ENCODE measurements around the gene CDH12. TPM values are rescaled to one million over a fixed set of nuclear protein-coding genes. Genes with fewer than 3 reads are reported as not detected.
"Not testable (repeated sequence)": the region's sequence is repeated elsewhere in the genome, so short reads cannot be mapped to it uniquely, and the experiment has no call there.

CDH12 gene
- total and polyA plus RNA-seq, 4 experiments from 2014 or later, result not detected

DNA sequence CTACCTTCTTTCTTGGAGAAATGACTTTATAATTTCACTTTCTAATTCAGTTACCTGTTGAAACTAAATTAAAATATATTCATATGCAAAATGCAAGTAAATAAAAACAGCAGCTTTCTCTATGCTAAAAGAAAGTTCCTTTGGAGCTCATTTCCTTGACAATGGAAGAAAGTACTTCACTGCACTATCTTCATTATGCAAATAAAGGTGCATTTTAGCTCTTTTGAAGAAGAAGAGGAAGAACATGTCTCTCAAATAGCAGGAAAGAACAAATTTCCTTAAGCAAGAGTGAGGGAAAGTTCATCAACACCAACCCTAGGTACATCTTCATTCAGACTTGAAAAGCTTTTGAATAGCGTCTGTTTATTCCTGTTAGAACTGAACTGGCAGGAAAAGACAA is 901.6 kb downstream of the CDH12 start:
- H3K4me1 ChIP-seq (ENCODE audit: insufficient read depth, low read length); POLR2A ChIA-PET (ENCODE audit: partially characterized antibody); H3K27me3 ChIP-seq (ENCODE audit: insufficient read depth, low read length); H3K27me3 Mint-ChIP-seq; H3K27ac Mint-ChIP-seq; H3K36me3 Mint-ChIP-seq; H3K4me3 Mint-ChIP-seq; H3K9me3 ChIP-seq (ENCODE audit: control insufficient read depth in 1 of 2, low read length in 2 of 2); DNase-seq; H3K36me3 ChIP-seq (ENCODE audit: insufficient read depth, low read length); H3K27ac ChIP-seq (ENCODE audit: low read depth, low read length); H3K4me3 ChIP-seq (ENCODE audit: low read length in 2 of 2); intact Hi-C loops (cut with micrococcal nuclease); H3K4me1 Mint-ChIP-seq; CTCF ChIA-PET (ENCODE audit: partially characterized antibody): not testable (repeated sequence)
- H3K9me3 Mint-ChIP-seq, result peaks cover 0 to 10% (median 2%) of the 10 kb centered on the region in 8 donors

DNA sequence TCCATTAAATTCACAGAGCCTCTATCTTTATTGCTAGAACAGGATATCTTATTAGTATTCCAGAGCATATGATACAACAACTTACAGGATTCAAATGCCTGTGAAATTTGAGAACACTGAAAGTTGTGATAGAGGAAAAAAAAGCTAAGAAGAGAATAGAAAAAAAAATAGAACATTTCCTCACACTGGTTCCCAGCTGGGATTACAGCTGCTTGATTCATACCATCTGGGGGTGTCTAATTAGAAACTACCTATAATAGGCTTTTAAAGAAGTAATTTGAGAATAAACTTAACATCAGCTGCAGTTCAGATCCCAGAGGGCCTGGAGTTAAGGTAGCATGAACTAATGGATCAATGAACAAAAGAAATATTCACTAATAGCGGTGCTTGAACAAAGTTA is 922.0 kb downstream of the CDH12 start:
- DNase-seq, result no peak
- POLR2A ChIA-PET (ENCODE audit: partially characterized antibody), result no interaction called here
- Histone ChIP-seq H3K36me3 (ENCODE audit: insufficient read depth, low read length) (no peaks in the 10 kb centered on the region), H3K27ac (ENCODE audit: low read depth, low read length) (no peak overlapping the region), H3K9me3 (ENCODE audit: control insufficient read depth in 1 of 2, low read length in 2 of 2) (no peaks in the 10 kb centered on the region), H3K4me3 (ENCODE audit: low read length in 2 of 2) (no peak overlapping the region), H3K27me3 (ENCODE audit: insufficient read depth, low read length) (no peaks in the 10 kb centered on the region), H3K4me1 (ENCODE audit: insufficient read depth, low read length) (no peaks in the 10 kb centered on the region)
- intact Hi-C loops (cut with micrococcal nuclease), result no loop called here
- Mint-ChIP-seq H3K9me3 (peaks cover 0 to 32% (median 11%) of the 10 kb centered on the region in 8 donors), H3K4me3 (no peak overlapping the region), H3K27ac (no peak overlapping the region), H3K27me3 (no peaks in the 10 kb centered on the region), H3K36me3 (no peaks in the 10 kb centered on the region), H3K4me1 (no peaks in the 10 kb centered on the region)
- CTCF ChIA-PET (ENCODE audit: partially characterized antibody), result no interaction called here

DNA sequence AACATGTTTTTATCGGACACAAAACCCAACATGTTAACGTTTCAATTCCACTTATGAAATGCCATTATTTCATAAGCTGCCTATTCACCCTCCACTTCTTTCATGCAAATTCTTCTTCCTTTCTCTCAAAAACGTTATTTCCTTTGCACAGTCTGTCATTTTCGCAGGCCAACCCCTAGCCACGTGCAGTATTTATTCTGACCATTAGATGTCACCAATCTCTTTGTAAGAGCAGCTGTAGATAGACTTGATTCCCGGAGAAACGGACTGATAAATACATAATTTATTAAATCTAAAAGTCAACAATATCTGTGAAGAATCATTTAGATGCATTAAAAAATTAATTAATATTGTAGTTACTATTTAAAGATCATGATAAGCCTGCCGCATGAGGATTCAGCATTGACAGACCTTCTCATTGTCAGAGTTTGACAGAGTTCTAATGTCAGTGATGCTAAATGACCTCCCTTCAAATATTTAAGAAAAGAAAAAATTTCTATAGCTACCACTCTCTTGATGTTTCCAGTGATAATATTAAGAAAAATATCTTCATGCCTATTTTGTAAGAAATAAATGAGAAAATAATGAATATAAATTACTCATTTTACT is 933.6 kb downstream of the CDH12 start:
- ChIA-PET CTCF (ENCODE audit: partially characterized antibody) (no interaction called here), POLR2A (ENCODE audit: partially characterized antibody) (no interaction called here)
- Mint-ChIP-seq H3K36me3 (no peaks in the 10 kb centered on the region), H3K27ac (no peak overlapping the region), H3K4me1 (no peaks in the 10 kb centered on the region), H3K9me3 (peaks cover 0 to 5% (median 2%) of the 10 kb centered on the region in 8 donors), H3K27me3 (no peaks in the 10 kb centered on the region), H3K4me3 (no peak overlapping the region)
- DNase-seq, result no peak
- H3K36me3 ChIP-seq (ENCODE audit: insufficient read depth, low read length), result no peaks in the 10 kb centered on the region
- intact Hi-C loops (cut with micrococcal nuclease), result no loop called here
- no peaks in the 10 kb centered on the region for H3K9me3 ChIP-seq (ENCODE audit: control insufficient read depth in 1 of 2, low read length in 2 of 2)
- no peaks in the 10 kb centered on the region for H3K4me1 ChIP-seq (ENCODE audit: insufficient read depth, low read length)
- no peaks in the 10 kb centered on the region for H3K27me3 ChIP-seq (ENCODE audit: insufficient read depth, low read length)
- no peak overlapping the region for H3K27ac ChIP-seq (ENCODE audit: low read depth, low read length)
- H3K4me3 ChIP-seq (ENCODE audit: low read length in 2 of 2), result no peak overlapping the region

DNA sequence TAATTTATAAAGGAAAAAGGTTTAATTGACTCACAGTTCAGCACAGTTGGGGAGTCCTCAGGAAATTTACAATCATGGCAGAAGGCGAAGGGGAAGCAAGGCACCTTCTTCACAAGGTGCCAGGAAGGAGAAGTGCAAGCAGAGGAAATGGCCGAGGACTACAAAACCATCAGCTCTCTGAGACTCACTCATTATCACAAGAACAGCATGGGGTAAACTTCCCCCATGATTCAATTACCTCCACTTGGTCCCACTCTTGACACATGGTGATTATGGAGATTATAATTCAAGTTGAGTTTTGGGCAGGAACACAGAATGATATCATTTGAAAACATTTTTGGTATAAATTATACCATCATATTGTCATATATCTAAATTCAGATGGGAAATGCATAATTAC is 934.7 kb downstream of the CDH12 start:
- no peaks in the 10 kb centered on the region for H3K27me3 Mint-ChIP-seq
- ChIA-PET POLR2A (ENCODE audit: partially characterized antibody) (no interaction called here), CTCF (ENCODE audit: partially characterized antibody) (no interaction called here)
- no peak overlapping the region for H3K27ac Mint-ChIP-seq
- no peaks in the 10 kb centered on the region for H3K4me1 Mint-ChIP-seq
- intact Hi-C loops (cut with micrococcal nuclease), result no loop called here
- no peaks in the 10 kb centered on the region for H3K36me3 ChIP-seq (ENCODE audit: insufficient read depth, low read length)
- H3K36me3 Mint-ChIP-seq, result no peaks in the 10 kb centered on the region
- DNase-seq, result no peak
- H3K4me3 Mint-ChIP-seq, result no peak overlapping the region
- no peak overlapping the region for H3K4me3 ChIP-seq (ENCODE audit: low read length in 2 of 2)
- no peaks in the 10 kb centered on the region for H3K4me1 ChIP-seq (ENCODE audit: insufficient read depth, low read length)
- peaks cover 0 to 5% (median 1%) of the 10 kb centered on the region in 8 donors for H3K9me3 Mint-ChIP-seq
- H3K27me3 ChIP-seq (ENCODE audit: insufficient read depth, low read length), result no peaks in the 10 kb centered on the region
- no peak overlapping the region for H3K27ac ChIP-seq (ENCODE audit: low read depth, low read length)
- no peaks in the 10 kb centered on the region for H3K9me3 ChIP-seq (ENCODE audit: control insufficient read depth in 1 of 2, low read length in 2 of 2)

DNA sequence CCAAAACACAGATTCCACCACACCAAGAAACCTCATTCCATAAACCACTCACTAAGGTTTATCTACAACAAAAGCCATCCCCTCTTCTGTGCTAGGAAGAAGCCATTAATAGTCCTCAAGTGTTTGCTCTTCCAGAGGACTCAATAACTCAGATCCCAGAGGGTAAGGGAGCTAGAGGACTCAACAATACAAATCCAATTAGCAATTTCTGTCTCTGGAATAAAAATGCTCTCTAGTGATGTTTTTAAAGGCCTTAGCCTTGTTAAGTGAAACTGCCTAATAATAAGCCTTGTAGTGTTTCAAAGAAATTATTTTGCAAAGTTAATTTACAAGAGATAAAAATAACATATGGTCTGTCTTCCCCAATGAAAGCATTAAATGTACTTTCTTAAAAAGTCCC is 942.4 kb downstream of the CDH12 start:
- ChIA-PET POLR2A (ENCODE audit: partially characterized antibody) (no interaction called here), CTCF (ENCODE audit: partially characterized antibody) (no interaction called here)
- Histone ChIP-seq H3K27ac (ENCODE audit: low read depth, low read length) (no peak overlapping the region), H3K36me3 (ENCODE audit: insufficient read depth, low read length) (no peaks in the 10 kb centered on the region), H3K9me3 (ENCODE audit: control insufficient read depth in 1 of 2, low read length in 2 of 2) (no peaks in the 10 kb centered on the region), H3K4me3 (ENCODE audit: low read length in 2 of 2) (no peak overlapping the region), H3K27me3 (ENCODE audit: insufficient read depth, low read length) (no peaks in the 10 kb centered on the region), H3K4me1 (ENCODE audit: insufficient read depth, low read length) (no peaks in the 10 kb centered on the region)
- DNase-seq, result no peak
- Mint-ChIP-seq H3K4me1 (no peaks in the 10 kb centered on the region), H3K4me3 (no peak overlapping the region), H3K36me3 (no peaks in the 10 kb centered on the region), H3K27ac (no peak overlapping the region), H3K27me3 (no peaks in the 10 kb centered on the region), H3K9me3 (peaks cover 0 to 21% (median 5%) of the 10 kb centered on the region in 8 donors)
- intact Hi-C loops (cut with micrococcal nuclease), result no loop called here

DNA sequence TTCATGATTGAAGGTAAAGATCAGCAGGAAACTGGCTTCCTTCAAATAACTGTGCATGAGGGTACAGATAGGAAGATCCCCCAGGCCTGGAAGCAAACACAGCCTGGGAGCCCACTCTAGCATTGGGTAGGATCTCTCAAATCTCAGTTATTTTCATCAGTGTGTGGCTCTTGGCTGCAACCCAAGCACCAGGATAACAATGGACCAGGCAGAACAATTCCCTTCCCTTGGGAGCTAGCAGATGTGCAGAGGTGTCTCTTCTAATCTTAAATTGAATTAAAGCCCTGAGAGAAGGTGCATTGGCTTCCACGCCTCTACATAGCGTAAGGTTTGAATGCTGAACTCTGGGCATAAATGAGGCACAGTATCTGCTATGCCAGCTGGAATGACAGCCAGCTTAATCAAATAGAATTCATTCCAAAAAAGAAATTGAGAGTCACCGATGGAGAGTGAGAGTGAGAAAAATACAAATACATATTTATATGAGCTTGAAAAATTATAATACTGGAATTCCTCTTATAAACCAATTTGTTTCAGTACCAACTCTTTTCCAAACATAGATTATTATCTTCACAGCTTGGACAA is 957.3 kb downstream of the CDH12 start:
- ChIA-PET CTCF (ENCODE audit: partially characterized antibody) (no interaction called here), POLR2A (ENCODE audit: partially characterized antibody) (no interaction called here)
- intact Hi-C loops (cut with micrococcal nuclease), result no loop called here
- H3K4me1 ChIP-seq (ENCODE audit: insufficient read depth, low read length), result no peaks in the 10 kb centered on the region
- no peaks in the 10 kb centered on the region for H3K27me3 Mint-ChIP-seq
- H3K36me3 Mint-ChIP-seq, result no peaks in the 10 kb centered on the region
- no peak overlapping the region for H3K4me3 ChIP-seq (ENCODE audit: low read length in 2 of 2)
- no peak overlapping the region for H3K27ac ChIP-seq (ENCODE audit: low read depth, low read length)
- peaks cover 6 to 15% (median 8%) of the 10 kb centered on the region in 8 donors for H3K9me3 Mint-ChIP-seq
- H3K9me3 ChIP-seq (ENCODE audit: control insufficient read depth in 1 of 2, low read length in 2 of 2), result no peaks in the 10 kb centered on the region
- no peak for DNase-seq
- no peaks in the 10 kb centered on the region for H3K4me1 Mint-ChIP-seq
- H3K4me3 Mint-ChIP-seq, result no peak overlapping the region
- no peaks in the 10 kb centered on the region for H3K27me3 ChIP-seq (ENCODE audit: insufficient read depth, low read length)
- H3K27ac Mint-ChIP-seq, result no peak overlapping the region
- H3K36me3 ChIP-seq (ENCODE audit: insufficient read depth, low read length), result no peaks in the 10 kb centered on the region

DNA sequence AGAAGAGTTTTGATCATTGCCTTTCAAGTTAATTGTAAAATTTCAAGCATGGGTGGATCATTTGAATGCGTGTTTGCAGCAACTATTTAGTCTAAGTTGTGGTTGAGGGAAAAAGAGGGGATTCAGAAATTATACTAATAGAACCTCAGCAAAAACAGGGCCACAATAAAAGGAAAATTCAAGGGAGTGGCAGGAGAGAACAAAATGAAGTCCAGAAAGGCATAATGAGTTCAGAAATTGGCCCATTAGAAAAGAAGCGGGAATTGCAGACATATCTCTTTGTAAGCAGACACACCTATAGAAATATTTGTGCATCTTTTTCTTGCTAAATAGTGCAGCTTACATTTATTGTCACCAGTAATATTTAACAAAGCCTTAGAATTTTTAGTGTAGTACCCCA is 960.0 kb downstream of the CDH12 start:
- Histone ChIP-seq H3K27me3 (ENCODE audit: insufficient read depth, low read length) (no peaks in the 10 kb centered on the region), H3K27ac (ENCODE audit: low read depth, low read length) (no peak overlapping the region), H3K4me3 (ENCODE audit: low read length in 2 of 2) (no peak overlapping the region), H3K9me3 (ENCODE audit: control insufficient read depth in 1 of 2, low read length in 2 of 2) (no peaks in the 10 kb centered on the region), H3K4me1 (ENCODE audit: insufficient read depth, low read length) (no peaks in the 10 kb centered on the region), H3K36me3 (ENCODE audit: insufficient read depth, low read length) (no peaks in the 10 kb centered on the region)
- DNase-seq, result no peak
- Mint-ChIP-seq H3K4me3 (no peak overlapping the region), H3K4me1 (no peaks in the 10 kb centered on the region), H3K27ac (no peak overlapping the region), H3K9me3 (peaks cover 3 to 14% (median 5%) of the 10 kb centered on the region in 8 donors), H3K27me3 (no peaks in the 10 kb centered on the region), H3K36me3 (no peaks in the 10 kb centered on the region)
- ChIA-PET CTCF (ENCODE audit: partially characterized antibody) (no interaction called here), POLR2A (ENCODE audit: partially characterized antibody) (no interaction called here)
- intact Hi-C loops (cut with micrococcal nuclease), result no loop called here

DNA sequence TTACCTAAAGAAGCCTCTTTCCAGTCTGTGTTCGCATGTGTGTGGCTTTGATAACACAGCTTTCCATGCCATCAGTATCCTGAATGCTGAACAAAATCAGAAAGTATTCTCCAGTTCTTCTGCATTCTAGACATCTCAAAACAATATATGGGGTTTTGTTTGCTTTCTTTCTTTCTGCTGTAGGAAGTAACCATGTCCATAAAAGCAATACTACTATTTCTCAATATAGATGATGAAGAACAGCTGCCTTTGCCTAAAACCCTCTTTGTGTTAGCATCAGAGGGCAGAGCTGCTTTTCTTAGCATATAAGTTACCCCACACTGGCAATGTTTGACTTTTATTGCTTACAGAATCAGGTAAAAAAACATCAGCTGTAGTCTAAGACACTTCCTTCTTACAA is 963.6 kb downstream of the CDH12 start:
- Histone ChIP-seq H3K9me3 (ENCODE audit: control insufficient read depth in 1 of 2, low read length in 2 of 2) (no peaks in the 10 kb centered on the region), H3K27me3 (ENCODE audit: insufficient read depth, low read length) (no peaks in the 10 kb centered on the region), H3K36me3 (ENCODE audit: insufficient read depth, low read length) (no peaks in the 10 kb centered on the region), H3K4me1 (ENCODE audit: insufficient read depth, low read length) (no peaks in the 10 kb centered on the region), H3K27ac (ENCODE audit: low read depth, low read length) (no peak overlapping the region), H3K4me3 (ENCODE audit: low read length in 2 of 2) (no peak overlapping the region)
- intact Hi-C loops (cut with micrococcal nuclease), result no loop called here
- Mint-ChIP-seq H3K4me3 (no peak overlapping the region), H3K9me3 (peaks cover 3 to 14% (median 6%) of the 10 kb centered on the region in 8 donors), H3K27ac (no peak overlapping the region), H3K27me3 (no peaks in the 10 kb centered on the region), H3K36me3 (no peaks in the 10 kb centered on the region), H3K4me1 (no peaks in the 10 kb centered on the region)
- CTCF ChIA-PET (ENCODE audit: partially characterized antibody), result no interaction called here
- no peak for DNase-seq
- POLR2A ChIA-PET (ENCODE audit: partially characterized antibody), result no interaction called here
